Vagina (tissue), 2 donors: ENCODE measurements around the gene XKR8. TPM values are rescaled to one million over a fixed set of nuclear protein-coding genes. Genes with fewer than 3 reads are reported as not detected.

Experiments
- DNase-seq, 2 donors: peaks; one replicate each; pipeline ENCODE4 v3.0.0-alpha.2; 2017; ENCODE audit errors: extremely low spot score in 2 of 2
- H3K27ac ChIP-seq: fragments of 200-600 bp; sonication (generic); one replicate; pipeline ENCODE4 v1.5.1; 2019
- H3K27me3 ChIP-seq: fragments of 200-600 bp; sonication (generic); one replicate; pipeline ENCODE4 v1.5.1; 2019
- H3K36me3 ChIP-seq, 2 donors: fragments of 200-600 bp; sonication (generic); one replicate each; pipeline ENCODE4 v1.5.1; 2017 to 2019
- H3K4me1 ChIP-seq: fragments of 200-600 bp; sonication (generic); one replicate; pipeline ENCODE4 v1.5.1; 2019
- H3K4me3 ChIP-seq, 2 donors: fragments of 200-600 bp; sonication (generic); 1 replicate in 1 of 2; 2 replicates in 1 of 2; pipeline ENCODE4 v1.5.1; 2016 to 2019
- H3K9me3 ChIP-seq: fragments of 200-600 bp; sonication (generic); one replicate; pipeline ENCODE4 v1.5.1; 2019
- POLR2A ChIP-seq, 2 donors: fragments of 450-650 bp; IDR thresholded peaks; one replicate each; pipeline ENCODE4 v1.6.1; 2017; ENCODE audit warnings: antibody characterized with exemption in 2 of 2, mild to moderate bottlenecking in 2 of 2, moderate library complexity in 2 of 2
- POLR2AphosphoS5 ChIP-seq, 2 donors: sonication (generic); formaldehyde crosslinking; IDR thresholded peaks; one replicate each; pipeline ENCODE4 v1.9.0; 2017; ENCODE audit warnings: antibody characterized with exemption in 2 of 2, mild to moderate bottlenecking in 2 of 2, low read depth in 1 of 2; ENCODE audit not compliant: insufficient read depth in 1 of 2
- intact Hi-C: fragments of 100-400 bp; cut with DNase I; formaldehyde crosslinking; loops from one replicate; pipeline ENCODE4 v1.15.1; 2023
- total RNA-seq: library from RNA; depleted of rRNA; stranded (reverse); fragments of >200 nt; gene quantifications from one replicate; pipeline ENCODE4 v1.2.3, GENCODE V29; 2016
- TF ChIP-seq, protein P1 (sequence below), 3 experiments: fragments of 450-650 bp in 2 of 3; fragments of 200-600 bp in 1 of 3; sonication (generic) in 1 of 3; IDR thresholded peaks; one replicate each; pipeline ENCODE4 v1.5.1; 2017 to 2019; ENCODE audit warnings: antibody characterized with exemption in 3 of 3, mild to moderate bottlenecking in 2 of 3, moderate library complexity in 2 of 3

The XKR8 gene
- total RNA-seq, 1 donor from 2014 or later: 7.4 TPM

DNA sequence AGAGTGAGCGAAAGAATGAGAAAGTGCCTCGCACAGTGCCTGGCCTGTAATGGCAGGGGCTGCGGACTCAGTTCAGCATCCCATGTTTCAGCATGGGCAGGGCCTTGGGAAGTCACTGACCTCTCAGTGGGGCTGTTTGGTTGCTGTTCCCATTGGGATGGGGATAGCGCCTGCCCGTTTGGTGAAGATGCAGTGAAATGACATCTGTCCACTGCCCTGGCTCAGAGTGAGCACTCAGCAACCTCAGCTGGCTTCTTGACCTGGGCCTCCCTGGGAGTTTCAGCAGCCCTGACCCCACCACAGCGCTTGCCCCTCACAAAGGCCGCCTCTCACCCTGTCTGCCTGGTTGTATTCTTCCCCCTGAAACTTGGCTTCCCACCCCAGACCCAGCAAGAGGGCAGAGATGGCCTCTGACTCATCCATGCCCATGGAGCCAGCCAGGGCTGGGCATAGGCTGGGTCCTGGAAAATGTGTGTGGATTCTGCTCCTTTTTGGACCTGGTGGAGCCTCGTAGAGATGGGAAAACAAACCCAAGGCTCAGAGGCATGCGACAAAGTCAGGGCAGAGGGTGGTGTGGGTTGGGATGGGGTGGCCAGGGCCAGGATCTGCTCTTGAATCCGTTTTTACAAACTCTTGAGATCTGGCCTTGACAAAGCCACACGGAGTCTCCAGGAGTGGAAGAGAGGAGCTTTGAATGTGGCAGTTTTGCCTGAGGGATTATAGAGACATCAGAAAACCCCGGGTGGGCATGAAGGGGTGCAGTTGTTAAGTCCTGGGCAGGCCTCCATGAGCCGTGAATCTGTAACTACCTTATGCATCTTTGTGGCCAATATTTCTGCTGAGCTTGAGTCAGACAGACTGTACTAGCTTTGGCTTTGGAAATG is 1.2 kb downstream of the XKR8 start:
- peak overlapping the region; percentile 57 to 63 for H3K4me3 ChIP-seq
- peak overlapping the region; percentile 83 for H3K27ac ChIP-seq
- peaks cover 0 to 4% of the 10 kb centered on the region in 2 donors for H3K36me3 ChIP-seq
- TF ChIP-seq POLR2AphosphoS5 (IDR thresholded peaks at IDR 0.05; ENCODE audit: insufficient read depth in 1 of 2, low read depth in 1 of 2) (no peak), POLR2A (IDR thresholded peaks at IDR 0.05) (no peak)
- TF ChIP-seq, protein P1, sequence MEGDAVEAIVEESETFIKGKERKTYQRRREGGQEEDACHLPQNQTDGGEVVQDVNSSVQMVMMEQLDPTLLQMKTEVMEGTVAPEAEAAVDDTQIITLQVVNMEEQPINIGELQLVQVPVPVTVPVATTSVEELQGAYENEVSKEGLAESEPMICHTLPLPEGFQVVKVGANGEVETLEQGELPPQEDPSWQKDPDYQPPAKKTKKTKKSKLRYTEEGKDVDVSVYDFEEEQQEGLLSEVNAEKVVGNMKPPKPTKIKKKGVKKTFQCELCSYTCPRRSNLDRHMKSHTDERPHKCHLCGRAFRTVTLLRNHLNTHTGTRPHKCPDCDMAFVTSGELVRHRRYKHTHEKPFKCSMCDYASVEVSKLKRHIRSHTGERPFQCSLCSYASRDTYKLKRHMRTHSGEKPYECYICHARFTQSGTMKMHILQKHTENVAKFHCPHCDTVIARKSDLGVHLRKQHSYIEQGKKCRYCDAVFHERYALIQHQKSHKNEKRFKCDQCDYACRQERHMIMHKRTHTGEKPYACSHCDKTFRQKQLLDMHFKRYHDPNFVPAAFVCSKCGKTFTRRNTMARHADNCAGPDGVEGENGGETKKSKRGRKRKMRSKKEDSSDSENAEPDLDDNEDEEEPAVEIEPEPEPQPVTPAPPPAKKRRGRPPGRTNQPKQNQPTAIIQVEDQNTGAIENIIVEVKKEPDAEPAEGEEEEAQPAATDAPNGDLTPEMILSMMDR (IDR thresholded peaks at IDR 0.05): no peak
- H3K4me1 ChIP-seq: peaks cover 30% of the 10 kb centered on the region
- no peaks in the 10 kb centered on the region for H3K27me3 ChIP-seq
- intact Hi-C loops: no loop called here
- no peaks in the 10 kb centered on the region for H3K9me3 ChIP-seq
- DNase-seq: no peak

GRCh38 chr1:27961646-27962221 is 2.0 kb downstream of the XKR8 start:
- TF ChIP-seq POLR2AphosphoS5 (IDR thresholded peaks at IDR 0.05; ENCODE audit: insufficient read depth in 1 of 2, low read depth in 1 of 2): no peak
- TF ChIP-seq, protein P1 (IDR thresholded peaks at IDR 0.05): no peak
- no peak for TF ChIP-seq POLR2A (IDR thresholded peaks at IDR 0.05)
- intact Hi-C loops: no loop called here
- H3K4me1 ChIP-seq: peaks cover 30% of the 10 kb centered on the region
- H3K27ac ChIP-seq: no peak overlapping the region
- H3K9me3 ChIP-seq: no peaks in the 10 kb centered on the region
- no peak for DNase-seq
- H3K4me3 ChIP-seq: no peak overlapping the region
- H3K27me3 ChIP-seq: no peaks in the 10 kb centered on the region
- H3K36me3 ChIP-seq: peaks cover 0 to 11% of the 10 kb centered on the region in 2 donors

DNA sequence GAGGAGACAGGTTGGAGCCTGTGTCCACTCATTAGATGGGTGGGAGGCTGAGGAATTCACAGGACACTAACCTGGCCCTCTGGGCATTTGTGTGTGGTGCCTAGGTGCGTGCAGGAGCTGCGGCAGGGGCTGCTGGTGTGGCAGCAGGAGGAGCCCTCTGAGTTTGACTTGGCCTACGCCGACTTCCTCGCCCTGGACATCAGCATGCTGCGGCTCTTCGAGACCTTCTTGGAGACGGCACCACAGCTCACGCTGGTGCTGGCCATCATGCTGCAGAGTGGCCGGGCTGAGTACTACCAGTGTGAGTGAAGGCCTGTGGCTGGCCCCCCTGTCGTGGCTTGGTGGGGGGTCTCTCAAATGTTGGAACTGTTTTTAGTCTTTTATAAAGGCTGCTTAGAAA is 3.6 kb downstream of the XKR8 start:
- Histone ChIP-seq H3K9me3 (no peaks in the 10 kb centered on the region), H3K4me3 (no peak overlapping the region), H3K27me3 (no peaks in the 10 kb centered on the region), H3K4me1 (peaks cover 28% of the 10 kb centered on the region), H3K27ac (no peak overlapping the region), H3K36me3 (peaks cover 0 to 15% of the 10 kb centered on the region in 2 donors)
- TF ChIP-seq, protein P1 (IDR thresholded peaks at IDR 0.05): no peak
- TF ChIP-seq POLR2A (IDR thresholded peaks at IDR 0.05) (no peak), POLR2AphosphoS5 (IDR thresholded peaks at IDR 0.05; ENCODE audit: insufficient read depth in 1 of 2, low read depth in 1 of 2) (no peak)
- DNase-seq: no peak
- intact Hi-C loops: no loop called here

GRCh38 chr1:27966402-27967105 is 6.8 kb downstream of the XKR8 start:
- no peak for DNase-seq

More at GRCh38 chr1:27966402-27967105, 6.8 kb downstream of the XKR8 start:
- peaks cover 16% of the 10 kb centered on the region for H3K4me1 ChIP-seq
- H3K27me3 ChIP-seq: no peaks in the 10 kb centered on the region
- no peak overlapping the region for H3K27ac ChIP-seq
- H3K36me3 ChIP-seq: peaks cover 0 to 15% of the 10 kb centered on the region in 2 donors
- H3K9me3 ChIP-seq: no peaks in the 10 kb centered on the region
- TF ChIP-seq POLR2A (IDR thresholded peaks at IDR 0.05): no peak
- TF ChIP-seq POLR2AphosphoS5 (IDR thresholded peaks at IDR 0.05; ENCODE audit: insufficient read depth in 1 of 2, low read depth in 1 of 2): no peak
- TF ChIP-seq, protein P1 (IDR thresholded peaks at IDR 0.05): no peak
- H3K4me3 ChIP-seq: no peak overlapping the region
- intact Hi-C loops: no loop called here
